VCaP (cell line): ENCODE results near the gene ARAP1.

Source experiments
- H3K27ac ChIP-seq: fragments of 450-650 bp; 2 replicates; pipeline ENCODE4 v1.5.1; 2017
- TF ChIP-seq, protein P1 (sequence below): fragments of 450-650 bp; conservative IDR thresholded peaks from 2 replicates; pipeline ENCODE4 v1.5.1; 2017; ENCODE audit warnings: mild to moderate bottlenecking, moderate library complexity

The ARAP1 gene

DNA sequence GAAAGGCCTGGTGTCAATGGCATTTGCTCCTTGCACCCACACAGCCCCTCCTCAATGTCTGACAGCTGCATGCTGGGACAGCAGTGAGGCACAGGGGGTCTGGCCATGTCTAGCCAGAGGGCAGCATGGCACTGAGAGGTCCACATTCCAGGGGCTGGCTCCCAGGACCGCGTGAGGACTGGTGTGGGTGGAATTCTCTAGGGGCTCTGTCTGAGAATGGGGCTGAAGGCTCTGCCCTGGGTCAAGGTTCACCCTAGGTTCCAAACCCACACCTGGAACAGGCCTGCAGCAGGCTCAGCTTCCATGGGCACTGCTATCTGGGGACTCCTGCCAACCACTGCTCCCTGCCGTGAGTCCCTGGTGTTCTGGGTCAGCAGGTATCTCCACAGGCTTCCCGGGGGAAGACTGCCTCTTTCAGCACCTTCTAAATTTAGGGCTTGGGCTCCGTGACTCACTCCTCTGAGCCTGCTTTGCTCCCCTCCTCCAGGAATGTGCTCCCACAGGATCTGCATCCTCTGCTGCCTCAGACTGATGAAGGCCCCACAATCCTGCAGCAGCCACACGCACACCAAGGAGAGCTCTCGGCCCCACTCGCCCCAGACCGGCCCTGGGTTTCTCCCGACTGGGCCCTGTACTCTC lies 37.4 kb upstream of the ARAP1 start:
- TF ChIP-seq, protein P1, sequence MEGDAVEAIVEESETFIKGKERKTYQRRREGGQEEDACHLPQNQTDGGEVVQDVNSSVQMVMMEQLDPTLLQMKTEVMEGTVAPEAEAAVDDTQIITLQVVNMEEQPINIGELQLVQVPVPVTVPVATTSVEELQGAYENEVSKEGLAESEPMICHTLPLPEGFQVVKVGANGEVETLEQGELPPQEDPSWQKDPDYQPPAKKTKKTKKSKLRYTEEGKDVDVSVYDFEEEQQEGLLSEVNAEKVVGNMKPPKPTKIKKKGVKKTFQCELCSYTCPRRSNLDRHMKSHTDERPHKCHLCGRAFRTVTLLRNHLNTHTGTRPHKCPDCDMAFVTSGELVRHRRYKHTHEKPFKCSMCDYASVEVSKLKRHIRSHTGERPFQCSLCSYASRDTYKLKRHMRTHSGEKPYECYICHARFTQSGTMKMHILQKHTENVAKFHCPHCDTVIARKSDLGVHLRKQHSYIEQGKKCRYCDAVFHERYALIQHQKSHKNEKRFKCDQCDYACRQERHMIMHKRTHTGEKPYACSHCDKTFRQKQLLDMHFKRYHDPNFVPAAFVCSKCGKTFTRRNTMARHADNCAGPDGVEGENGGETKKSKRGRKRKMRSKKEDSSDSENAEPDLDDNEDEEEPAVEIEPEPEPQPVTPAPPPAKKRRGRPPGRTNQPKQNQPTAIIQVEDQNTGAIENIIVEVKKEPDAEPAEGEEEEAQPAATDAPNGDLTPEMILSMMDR: no peak
- no peak overlapping the region for H3K27ac ChIP-seq

DNA sequence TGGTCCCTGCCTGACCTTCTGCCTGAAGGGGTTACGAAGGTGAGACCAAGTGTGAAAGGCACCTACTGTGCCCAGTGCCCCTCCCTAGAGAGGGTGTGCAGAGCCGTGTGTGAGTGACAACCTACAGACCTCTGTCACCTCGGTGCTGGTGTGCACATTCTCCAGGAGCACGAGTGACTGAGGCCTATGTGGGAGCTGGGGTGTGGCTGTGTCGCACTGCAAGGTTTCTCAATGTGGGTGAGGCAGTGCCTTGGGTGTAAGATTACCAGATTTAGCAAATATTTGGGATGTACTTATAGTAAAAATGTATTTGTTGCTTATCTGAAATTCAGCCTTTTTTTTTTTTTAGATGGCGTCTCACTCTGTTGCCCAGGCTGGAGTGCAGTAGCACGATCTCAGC lies 36.0 kb upstream of the ARAP1 start:
- TF ChIP-seq, protein P1: no peak

DNA sequence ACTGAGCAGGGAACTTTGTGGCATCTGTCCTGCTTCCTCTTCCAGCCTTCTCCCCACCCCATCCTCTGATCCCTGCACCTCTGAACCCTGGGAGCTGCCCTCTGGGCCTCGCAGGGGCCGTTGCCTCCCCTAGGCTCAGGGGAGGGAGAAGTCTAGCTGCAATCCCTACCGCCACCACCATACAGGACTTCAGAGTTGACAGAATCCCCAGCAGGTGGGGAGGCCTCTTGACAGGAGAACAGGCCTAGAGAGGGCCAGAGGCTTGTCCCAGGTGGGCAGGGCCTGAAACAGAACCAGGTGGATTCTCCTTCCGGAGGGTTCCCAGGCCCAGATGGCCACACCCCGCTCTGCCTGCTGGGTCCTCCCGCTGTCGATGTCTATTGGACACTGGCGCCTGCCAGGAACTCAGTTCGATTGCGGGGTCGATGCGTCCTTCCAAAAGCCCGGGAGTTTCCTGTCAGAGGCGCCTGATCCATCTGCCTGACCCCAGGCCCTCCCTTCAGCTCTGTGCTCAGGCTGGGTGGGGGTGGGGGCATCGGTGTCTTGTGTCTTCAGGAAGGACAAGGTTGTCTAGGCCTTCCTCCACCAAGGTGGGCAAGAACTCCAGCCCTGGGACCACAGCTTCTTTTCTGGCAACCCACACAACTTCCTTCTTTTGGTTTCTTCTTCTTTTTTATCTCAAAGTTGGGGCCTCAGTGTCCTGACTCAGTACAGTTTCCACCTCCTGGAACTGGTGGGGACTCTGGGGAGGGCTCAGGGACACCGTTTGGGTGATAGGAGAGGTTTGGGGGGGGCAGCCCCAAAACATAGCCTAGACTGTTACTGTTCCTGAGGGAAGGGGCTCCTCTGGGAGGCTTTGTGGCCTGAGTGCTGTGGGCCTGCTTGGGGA lies 35.3 kb upstream of the ARAP1 start:
- peak overlapping the region; percentile 32; the same call in 1 of the 2 replicates for H3K27ac ChIP-seq
- TF ChIP-seq, protein P1: no peak

More for the DNA sequence above, 36.0 kb upstream of the ARAP1 start:
- no peak overlapping the region for H3K27ac ChIP-seq

DNA sequence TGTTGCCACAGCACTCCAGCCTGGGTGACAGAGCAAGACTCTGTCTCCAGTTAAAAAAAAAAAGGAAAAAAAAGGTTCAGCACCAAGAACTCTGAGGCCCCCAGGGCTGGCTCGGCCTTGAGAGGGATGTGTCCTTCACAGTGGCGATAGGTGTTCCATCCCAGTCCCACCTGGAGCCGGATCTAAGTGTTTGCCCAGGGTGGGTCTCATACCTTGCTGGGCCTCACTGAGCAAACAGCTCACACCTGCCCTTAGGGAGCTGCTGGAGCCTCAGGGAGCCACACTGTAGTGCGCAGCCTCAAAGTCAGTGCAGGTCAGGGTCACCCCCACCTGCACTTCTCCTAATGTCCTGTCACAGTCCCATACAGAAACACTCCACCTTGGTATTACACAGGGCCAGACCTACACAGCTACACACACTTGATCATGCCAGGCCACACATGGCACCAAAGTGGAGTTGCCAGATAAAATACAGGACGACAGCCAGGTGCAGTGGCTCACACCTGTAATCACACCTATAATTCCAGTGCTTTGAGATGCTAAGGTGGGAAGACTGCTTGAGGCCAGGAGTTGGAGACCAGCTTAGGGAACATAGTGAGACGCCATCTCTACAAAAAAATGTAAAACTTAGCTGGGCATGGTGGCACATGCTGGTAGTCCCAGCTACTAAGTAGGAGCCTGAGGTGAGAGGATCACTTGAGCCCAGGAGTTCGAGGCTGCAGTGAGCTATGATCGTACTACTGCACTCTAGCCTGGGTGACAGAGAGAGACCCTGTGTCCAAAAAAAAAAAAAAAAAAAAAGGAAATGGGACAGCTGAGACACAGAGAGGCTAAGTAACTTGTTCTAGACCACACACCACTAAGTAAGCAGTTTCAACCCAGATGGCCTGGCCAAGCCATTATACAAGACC lies 34.4 kb upstream of the ARAP1 start:
- TF ChIP-seq, protein P1: no peak
- peak overlapping the region; percentile 32 for H3K27ac ChIP-seq

DNA sequence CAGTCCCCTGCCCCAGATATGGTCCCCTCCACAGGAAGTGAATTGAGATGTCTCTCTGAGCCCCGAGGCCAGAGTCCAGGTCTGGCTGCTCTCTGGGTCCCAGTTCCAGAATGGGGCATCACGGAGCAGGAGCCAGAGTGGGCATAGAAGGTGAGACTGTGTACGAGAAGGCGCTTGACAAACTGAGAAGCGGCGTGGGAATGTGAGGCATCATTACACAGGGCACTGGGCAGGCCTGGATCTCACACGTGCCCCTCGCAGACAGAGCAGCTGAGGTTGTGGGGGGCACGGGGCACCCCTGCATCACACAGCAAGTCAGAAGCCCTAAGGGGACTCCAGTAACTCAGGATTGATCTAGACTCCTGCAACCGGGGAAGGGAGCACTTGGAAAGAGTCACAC lies 32.5 kb upstream of the ARAP1 start:
- TF ChIP-seq, protein P1: no peak
- H3K27ac ChIP-seq: no peak overlapping the region

- TF ChIP-seq, protein P1: no peak
- H3K27ac ChIP-seq: no peak overlapping the region; the same call in 1 of the 2 replicates
These were observed 31.1 kb upstream of the ARAP1 start for GRCh38 chr11:72783144-72783905.
